Measurements from ENCODE around the gene UPK1B. TPM values are rescaled to one million over a fixed set of nuclear protein-coding genes. Genes with fewer than 3 reads are reported as not detected.

Gene UPK1B
- total RNA-seq, 1 donor from 2014 or later: 25.0 TPM

DNA sequence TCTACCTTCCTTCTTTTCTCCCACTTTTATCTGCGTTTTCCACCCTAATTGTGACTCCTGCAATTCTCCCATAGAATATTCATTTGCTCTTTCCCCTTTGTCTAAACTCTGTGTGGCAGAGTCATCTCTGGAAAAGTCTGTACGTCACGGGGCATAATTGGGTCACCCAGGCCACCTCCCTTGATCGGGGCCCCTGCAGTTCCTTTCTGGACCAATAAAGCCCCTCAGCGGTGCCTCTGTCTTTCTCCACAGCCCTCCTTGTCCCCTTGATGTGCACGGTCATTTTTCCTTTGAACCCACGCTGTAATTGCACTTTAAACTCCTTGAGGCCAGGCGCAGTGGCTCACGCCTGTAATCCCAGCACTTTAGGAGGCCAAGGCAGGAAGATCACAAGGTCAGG lies 10.7 kb downstream of the UPK1B start:
- TF ChIP-seq, protein P1, sequence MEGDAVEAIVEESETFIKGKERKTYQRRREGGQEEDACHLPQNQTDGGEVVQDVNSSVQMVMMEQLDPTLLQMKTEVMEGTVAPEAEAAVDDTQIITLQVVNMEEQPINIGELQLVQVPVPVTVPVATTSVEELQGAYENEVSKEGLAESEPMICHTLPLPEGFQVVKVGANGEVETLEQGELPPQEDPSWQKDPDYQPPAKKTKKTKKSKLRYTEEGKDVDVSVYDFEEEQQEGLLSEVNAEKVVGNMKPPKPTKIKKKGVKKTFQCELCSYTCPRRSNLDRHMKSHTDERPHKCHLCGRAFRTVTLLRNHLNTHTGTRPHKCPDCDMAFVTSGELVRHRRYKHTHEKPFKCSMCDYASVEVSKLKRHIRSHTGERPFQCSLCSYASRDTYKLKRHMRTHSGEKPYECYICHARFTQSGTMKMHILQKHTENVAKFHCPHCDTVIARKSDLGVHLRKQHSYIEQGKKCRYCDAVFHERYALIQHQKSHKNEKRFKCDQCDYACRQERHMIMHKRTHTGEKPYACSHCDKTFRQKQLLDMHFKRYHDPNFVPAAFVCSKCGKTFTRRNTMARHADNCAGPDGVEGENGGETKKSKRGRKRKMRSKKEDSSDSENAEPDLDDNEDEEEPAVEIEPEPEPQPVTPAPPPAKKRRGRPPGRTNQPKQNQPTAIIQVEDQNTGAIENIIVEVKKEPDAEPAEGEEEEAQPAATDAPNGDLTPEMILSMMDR (IDR thresholded peaks at IDR 0.05; ENCODE audit: insufficient read depth, low read length, severe bottlenecking): no peak
- no peak for DNase-seq (ENCODE audit: low read depth)
- no peaks in the 10 kb centered on the region for H3K36me3 ChIP-seq (ENCODE audit: control insufficient read depth, insufficient read depth, low read length)
- H3K27me3 ChIP-seq (ENCODE audit: control insufficient read depth, insufficient read depth, low read length): no peaks in the 10 kb centered on the region
- FAIRE-seq: no peak
- H3K4me3 ChIP-seq (ENCODE audit: low read depth, low read length): no peak overlapping the region

DNA sequence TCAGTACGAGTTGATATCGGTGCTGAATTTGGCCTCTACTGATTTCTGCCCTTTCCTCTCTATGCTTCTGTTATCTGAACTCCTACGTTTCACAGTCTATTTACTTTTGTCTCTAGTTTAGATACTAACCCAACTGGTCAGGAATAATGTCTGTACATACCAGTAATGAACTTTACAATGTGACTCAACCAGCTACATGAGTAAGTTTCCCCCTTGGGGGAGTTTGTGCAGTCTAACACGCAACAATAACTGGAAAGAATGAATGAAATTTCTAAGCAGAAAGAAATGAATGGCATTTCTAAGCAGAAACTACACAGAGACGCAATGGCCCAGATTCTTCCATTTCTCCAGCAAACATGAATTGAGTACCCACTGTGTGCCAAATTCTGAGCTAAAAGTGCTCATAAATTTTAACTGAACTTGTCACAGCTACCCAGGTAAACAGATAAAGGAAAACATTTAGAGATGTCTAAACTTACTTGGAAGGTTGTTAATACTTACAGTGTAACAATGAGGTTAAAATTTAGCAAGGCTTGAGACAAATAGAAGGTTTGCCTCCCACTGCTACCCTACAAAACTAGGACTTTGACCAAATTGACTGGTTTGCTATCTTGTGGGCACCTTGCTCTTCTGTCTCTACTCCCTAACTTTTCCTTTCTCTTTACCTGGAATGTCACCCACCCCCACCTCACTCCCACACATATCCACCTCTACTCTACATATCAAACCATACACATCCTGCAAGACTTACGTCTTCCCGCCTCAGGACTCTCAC lies 11.6 kb downstream of the UPK1B start:
- DNase-seq (ENCODE audit: low read depth): peak; percentile 96
- TF ChIP-seq, protein P1 (IDR thresholded peaks at IDR 0.05; ENCODE audit: insufficient read depth, low read length, severe bottlenecking): no peak
- no peak for FAIRE-seq

DNA sequence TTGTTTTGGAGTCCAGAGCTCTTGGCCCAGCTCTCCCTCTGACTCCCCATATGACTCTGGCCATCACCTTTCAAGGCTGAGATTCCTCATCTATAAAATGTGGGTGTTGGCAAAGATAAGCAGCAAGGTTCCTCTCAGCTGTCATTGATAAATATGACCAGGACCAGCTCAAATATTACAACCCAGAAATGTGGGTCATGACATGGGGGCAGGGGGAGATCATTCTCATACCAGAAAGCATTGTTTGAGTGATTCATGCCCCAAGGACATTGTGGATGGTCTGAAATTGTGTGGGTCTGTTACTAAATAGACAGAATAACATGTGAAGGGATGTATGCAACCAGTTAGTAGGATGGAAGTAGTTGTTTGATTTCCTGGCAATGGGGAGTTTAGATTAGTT lies 13.9 kb downstream of the UPK1B start:
- TF ChIP-seq, protein P1 (IDR thresholded peaks at IDR 0.05; ENCODE audit: insufficient read depth, low read length, severe bottlenecking): no peak
- no peak for FAIRE-seq
- Histone ChIP-seq H3K4me3 (ENCODE audit: low read depth, low read length) (no peak overlapping the region), H3K36me3 (ENCODE audit: control insufficient read depth, insufficient read depth, low read length) (no peaks in the 10 kb centered on the region), H3K27me3 (ENCODE audit: control insufficient read depth, insufficient read depth, low read length) (no peaks in the 10 kb centered on the region)
- no peak for DNase-seq (ENCODE audit: low read depth)

More for the DNA sequence above, 11.6 kb downstream of the UPK1B start:
- no peaks in the 10 kb centered on the region for H3K27me3 ChIP-seq (ENCODE audit: control insufficient read depth, insufficient read depth, low read length)
- H3K36me3 ChIP-seq (ENCODE audit: control insufficient read depth, insufficient read depth, low read length): no peaks in the 10 kb centered on the region
- H3K4me3 ChIP-seq (ENCODE audit: low read depth, low read length): no peak overlapping the region

DNA sequence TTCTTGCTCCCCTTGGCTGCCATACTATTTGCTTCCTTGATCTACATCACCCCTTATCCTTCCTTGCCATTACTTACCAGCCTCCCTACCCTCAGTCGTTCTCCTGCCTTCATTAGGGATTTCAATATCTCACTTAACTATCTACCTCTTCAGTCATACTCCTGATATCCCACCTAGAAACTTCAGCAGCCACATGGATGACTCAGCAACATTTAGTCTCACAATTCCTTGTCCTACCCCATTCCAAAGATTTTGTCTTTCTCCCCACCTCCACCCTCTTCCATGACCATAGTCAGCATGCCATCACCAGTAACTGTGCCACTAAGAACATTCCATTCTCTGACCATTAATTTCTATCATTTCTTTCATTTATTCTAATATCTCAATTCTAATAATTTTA lies 18.4 kb downstream of the UPK1B start:
- DNase-seq (ENCODE audit: low read depth): no peak
- no peak for FAIRE-seq
- TF ChIP-seq, protein P1 (IDR thresholded peaks at IDR 0.05; ENCODE audit: insufficient read depth, low read length, severe bottlenecking): no peak
- Histone ChIP-seq H3K4me3 (ENCODE audit: low read depth, low read length) (no peak overlapping the region), H3K36me3 (ENCODE audit: control insufficient read depth, insufficient read depth, low read length) (no peaks in the 10 kb centered on the region), H3K27me3 (ENCODE audit: control insufficient read depth, insufficient read depth, low read length) (no peaks in the 10 kb centered on the region)

DNA sequence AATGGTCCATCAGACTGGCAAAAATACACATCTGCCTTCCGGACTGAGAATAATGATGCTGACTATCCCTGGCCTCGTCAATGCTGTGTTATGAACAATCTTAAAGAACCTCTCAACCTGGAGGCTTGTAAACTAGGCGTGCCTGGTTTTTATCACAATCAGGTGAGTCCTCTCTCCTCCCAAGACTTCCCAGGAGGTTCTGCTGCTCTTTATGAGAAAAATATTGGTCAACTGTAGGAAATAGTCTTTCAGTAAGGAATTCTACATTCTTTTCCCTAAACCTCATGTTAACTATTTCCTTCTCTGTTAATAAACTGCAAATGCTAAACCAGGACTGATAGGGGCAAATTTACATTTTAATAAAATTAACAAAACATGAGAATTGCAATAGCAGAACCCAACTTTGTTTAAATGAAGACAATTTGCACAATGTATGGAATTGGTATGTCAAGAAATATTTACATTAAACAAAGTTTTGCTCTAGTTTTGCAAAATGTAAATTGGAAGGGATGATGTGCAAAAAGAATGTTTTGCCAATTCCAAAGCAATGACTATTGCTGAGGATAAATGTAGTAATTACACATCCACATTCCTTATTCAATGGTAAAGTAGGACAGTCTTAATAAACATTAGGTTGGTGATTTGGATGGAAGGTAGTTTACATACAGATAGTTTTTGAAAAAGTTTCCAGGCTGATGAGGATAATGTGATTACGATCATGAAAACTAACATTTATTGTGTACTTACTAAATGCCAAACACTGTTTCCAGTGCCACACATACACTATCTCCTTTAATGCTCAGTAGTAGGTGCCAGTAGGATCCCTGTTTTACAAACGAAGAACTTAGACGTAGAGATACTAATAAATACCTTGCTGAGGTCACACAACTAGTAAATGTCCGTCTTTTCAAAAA lies 21.1 kb downstream of the UPK1B start:
- no peak for DNase-seq (ENCODE audit: low read depth)
- FAIRE-seq: no peak

More for the DNA sequence above, 21.1 kb downstream of the UPK1B start:
- TF ChIP-seq, protein P1 (IDR thresholded peaks at IDR 0.05; ENCODE audit: insufficient read depth, low read length, severe bottlenecking): no peak
- no peaks in the 10 kb centered on the region for H3K27me3 ChIP-seq (ENCODE audit: control insufficient read depth, insufficient read depth, low read length)
- H3K4me3 ChIP-seq (ENCODE audit: low read depth, low read length): no peak overlapping the region
- H3K36me3 ChIP-seq (ENCODE audit: control insufficient read depth, insufficient read depth, low read length): no peaks in the 10 kb centered on the region

Measured in bronchial epithelial cell (primary cell).